GM10266 (cell line): ENCODE results near the gene BNIP3.

Experiments used
- DNase-seq: peaks from one replicate; pipeline ENCODE4 v3.0.0; 2012; ENCODE audit errors: extremely low spot score
- CTCF ChIP-seq: IDR thresholded peaks from 2 replicates; pipeline ENCODE4 v1.5.1; 2012; ENCODE audit warnings: mild to moderate bottlenecking, low read depth; ENCODE audit not compliant: control insufficient read depth, insufficient read depth; ENCODE audit errors: missing control alignments

BNIP3 gene

GRCh38 chr10:131977323-131978096 is 4.2 kb downstream of the BNIP3 start:
- TF ChIP-seq CTCF: no peak
- no peak for DNase-seq

- no peak for DNase-seq
- no peak for TF ChIP-seq CTCF
Observed at GRCh38 chr10:131975796-131976195, 5.9 kb downstream of the BNIP3 start.

GRCh38 chr10:131975003-131975402 is 6.7 kb downstream of the BNIP3 start:
- DNase-seq: no peak
- no peak for TF ChIP-seq CTCF

- no peak for DNase-seq
- TF ChIP-seq CTCF: no peak
Observed at GRCh38 chr10:131974034-131974817, 7.5 kb downstream of the BNIP3 start.

- TF ChIP-seq CTCF: no peak
- DNase-seq: no peak
Observed at GRCh38 chr10:131973160-131973951, 8.4 kb downstream of the BNIP3 start.

GRCh38 chr10:131972474-131973071 is 9.2 kb downstream of the BNIP3 start:
- DNase-seq: no peak
- TF ChIP-seq CTCF: no peak
